Activated T-helper 1 cell treated with anti-CD3 and anti-CD28 coated beads, Interleukin-2, amount 50 U/mL, for 16 hours (primary cell): ENCODE results near the gene XG.

Experiments used
- DNase-seq, 2 donors: peaks; one replicate each; pipeline ENCODE4 v3.0.0-alpha.2; 2020; ENCODE audit warnings: low read depth in 1 of 2, low spot score in 1 of 2

Gene XG

DNA sequence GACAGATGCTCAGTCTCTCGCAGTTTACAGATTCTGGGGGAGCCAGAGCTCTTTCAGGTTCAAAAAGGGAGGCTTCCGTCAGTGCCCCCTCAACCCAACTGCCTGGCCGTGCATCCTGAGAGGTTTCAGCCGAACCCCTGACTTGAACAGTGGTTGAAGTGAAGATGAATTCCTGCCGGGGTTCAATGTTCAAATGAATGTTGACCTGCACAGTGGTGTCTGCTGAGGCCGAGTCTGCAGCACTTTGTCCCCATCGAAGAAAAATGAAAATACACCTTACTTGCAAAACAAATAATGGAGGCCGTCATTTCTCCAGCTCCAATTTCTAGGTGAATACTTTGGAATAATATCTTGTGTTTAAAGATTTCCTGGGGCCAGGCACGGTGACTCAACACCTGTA, 110.6 kb downstream of the XG start:
- DNase-seq, result no peak

DNA sequence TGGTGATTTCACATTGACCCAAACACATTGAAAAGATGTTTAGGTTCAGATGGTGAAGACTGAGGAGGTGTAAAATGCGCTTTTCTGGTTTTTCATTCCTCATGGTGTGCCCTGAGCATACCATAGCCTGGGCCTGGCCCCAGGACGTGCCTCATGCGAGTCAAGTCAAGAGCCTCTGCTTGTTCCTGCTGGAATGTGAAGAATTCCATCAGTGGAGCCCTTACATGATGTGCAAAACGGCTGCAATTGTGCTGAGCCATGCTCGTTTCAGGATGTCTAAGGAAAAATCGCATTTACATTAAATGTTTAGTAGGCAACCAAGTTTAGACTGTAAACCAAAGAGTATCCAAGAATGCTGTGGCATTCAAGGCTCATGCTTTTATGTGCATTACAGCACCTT, 111.8 kb downstream of the XG start:
- no peak for DNase-seq
